Inferior parietal cortex (tissue), 1 donor: ENCODE data around the gene NBPF1.
"Not testable (repeated sequence)": the region's sequence is repeated elsewhere in the genome, so short reads cannot be mapped to it uniquely, and the experiment has no call there.

ENCODE experiments used
- DNase-seq: peaks from one replicate; pipeline ENCODE4 v3.0.0-alpha.2; 2016; ENCODE audit errors: extremely low spot score

NBPF1 gene

GRCh38 chr1:16545682-16546095 is 67.7 kb downstream of the NBPF1 start:
- DNase-seq: peak; percentile 25

DNA sequence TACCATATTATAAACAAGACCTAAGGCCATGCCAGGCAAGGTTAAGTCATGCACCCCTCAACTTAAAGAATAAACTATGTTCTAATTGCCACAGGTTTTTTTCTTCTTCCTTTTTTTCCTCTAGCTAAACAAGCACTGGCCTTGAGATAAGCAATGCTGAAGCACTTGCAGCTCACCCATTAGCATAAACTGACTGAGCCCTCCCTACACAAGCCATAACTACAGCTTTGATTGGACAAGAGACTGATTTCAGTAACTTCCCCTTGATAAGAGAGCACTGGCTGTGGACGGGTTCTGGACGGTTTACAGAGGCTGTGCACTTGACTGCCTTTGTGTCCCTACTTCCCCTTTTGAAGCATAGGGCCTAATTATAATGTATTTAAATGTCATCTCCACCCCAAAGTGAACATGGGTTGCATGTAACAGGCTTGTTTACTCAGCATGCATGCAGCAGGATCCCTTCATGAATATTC is 72.9 kb downstream of the NBPF1 start:
- DNase-seq: peak; percentile 6

- not testable (repeated sequence) for DNase-seq
These were observed 75.8 kb downstream of the NBPF1 start for GRCh38 chr1:16537528-16537927.

- not testable (repeated sequence) for DNase-seq
These were observed 76.6 kb downstream of the NBPF1 start for GRCh38 chr1:16536796-16537195.

DNA sequence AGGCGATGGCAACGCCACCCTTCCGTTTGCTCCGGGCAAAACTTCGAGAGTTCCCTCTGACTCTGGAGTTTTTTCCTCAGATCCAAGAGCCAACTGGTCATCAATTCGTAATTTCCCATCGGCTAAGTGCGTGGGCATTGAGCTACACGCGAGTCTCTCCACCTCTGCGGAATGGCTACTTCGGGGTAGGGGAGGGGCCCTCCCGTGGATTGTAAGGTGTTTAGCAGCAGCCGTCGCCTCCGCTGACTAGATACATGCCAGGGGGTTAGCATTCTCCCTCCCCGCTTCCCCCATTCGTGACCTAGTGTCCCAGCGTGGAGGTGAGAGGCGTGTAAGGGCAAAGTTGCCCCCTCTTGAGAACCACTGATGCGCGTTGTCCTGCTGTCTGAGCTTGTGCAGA is 77.5 kb downstream of the NBPF1 start:
- not testable (repeated sequence) for DNase-seq

DNA sequence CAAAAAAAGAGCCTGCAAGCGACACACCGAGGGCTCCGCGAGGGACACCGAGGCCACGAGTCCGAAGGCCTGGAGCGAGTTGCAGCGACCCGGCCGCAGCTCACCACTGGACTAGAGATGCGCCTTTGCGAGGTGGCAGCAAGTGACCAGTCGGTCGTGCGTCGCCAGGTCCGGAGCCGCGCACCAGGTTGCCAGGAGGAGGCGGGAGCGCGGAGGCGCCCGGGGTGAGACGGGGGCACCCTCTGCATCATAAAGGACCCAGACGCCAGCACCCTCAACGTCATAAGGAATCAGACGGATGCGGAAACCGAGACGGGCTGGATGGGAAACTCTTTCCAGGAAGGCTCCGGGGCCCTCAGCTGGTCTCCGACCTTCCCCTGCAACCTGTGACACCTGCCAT is 77.9 kb downstream of the NBPF1 start:
- not testable (repeated sequence) for DNase-seq

- DNase-seq: not testable (repeated sequence)
These were observed 78.4 kb downstream of the NBPF1 start for GRCh38 chr1:16534829-16535456.

DNA sequence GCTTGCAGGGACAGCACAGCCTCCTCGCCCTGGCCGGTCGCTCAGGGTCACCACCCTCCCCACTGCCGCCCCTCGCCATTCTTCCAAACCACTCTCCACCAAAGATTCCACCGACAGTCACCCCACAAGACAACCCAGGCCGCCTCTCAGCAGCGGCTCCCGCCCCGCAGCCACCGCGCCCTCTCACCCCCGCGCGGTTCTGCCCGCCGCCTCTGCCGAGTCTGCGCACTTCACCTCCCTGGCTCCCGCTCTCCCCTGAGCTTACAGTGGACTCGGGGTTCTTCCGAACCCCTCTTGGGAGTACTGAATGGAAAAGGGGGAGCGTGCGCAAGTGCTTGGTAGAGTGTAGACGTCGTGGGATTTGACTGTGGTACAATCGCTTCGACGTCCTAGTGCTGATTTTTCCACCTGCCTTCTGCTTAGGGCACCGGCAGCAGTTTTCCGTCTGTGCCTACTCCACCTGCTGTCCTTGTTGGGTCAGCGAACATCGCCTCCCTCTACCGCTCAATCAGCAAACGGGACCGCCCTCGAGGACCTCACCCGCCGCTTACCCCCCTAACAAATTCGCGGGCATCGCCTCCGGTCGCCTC is 79.0 kb downstream of the NBPF1 start:
- DNase-seq: not testable (repeated sequence)

- not testable (repeated sequence) for DNase-seq
These were observed 81.0 kb downstream of the NBPF1 start for GRCh38 chr1:16532235-16532991.

GRCh38 chr1:16528338-16528737 is 85.0 kb downstream of the NBPF1 start:
- not testable (repeated sequence) for DNase-seq

DNA sequence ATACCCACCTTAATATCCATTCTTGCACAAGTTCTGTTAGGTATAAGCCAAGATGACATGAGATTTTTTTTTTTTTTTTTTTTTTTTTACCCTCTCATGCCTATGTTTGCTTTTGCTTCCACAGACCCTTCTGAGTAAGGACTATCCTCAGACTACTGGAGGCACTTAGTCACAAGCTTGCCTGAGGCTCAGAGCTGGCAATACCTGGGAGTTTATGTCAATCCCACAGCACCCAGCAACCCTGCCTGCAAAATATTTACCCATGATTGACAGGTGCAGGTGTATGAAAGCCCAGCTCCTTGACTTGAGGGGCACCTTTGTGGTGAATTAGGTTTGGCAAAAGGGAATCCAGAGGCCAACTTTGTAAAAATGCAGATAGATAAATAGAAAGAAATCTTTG is 87.6 kb downstream of the NBPF1 start:
- DNase-seq: not testable (repeated sequence)

GRCh38 chr1:16521679-16522078 is 91.7 kb downstream of the NBPF1 start:
- DNase-seq: not testable (repeated sequence)

GRCh38 chr1:16521288-16521583 is 92.1 kb downstream of the NBPF1 start:
- DNase-seq: no peak

- not testable (repeated sequence) for DNase-seq
These were observed 92.7 kb downstream of the NBPF1 start for GRCh38 chr1:16520435-16521287.

GRCh38 chr1:16519255-16519951 is 94.0 kb downstream of the NBPF1 start:
- not testable (repeated sequence) for DNase-seq

DNA sequence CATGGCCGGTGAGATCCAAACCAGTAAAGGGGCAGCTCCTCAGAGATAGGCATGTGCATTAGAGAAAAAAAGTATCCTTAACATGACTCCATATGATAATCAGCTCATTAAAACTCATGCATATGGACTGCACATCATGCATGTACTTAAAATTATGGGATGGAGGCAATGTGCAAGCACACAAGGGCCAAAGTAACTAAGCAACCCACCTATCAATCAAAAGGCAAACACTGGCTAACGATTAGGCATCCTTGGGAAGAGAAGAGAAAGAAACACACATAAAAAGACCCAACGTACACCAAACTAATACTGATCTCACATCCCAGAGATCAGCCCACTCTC is 94.5 kb downstream of the NBPF1 start:
- DNase-seq: not testable (repeated sequence)

- DNase-seq: not testable (repeated sequence)
These were observed 96.5 kb downstream of the NBPF1 start for GRCh38 chr1:16516694-16517410.

- DNase-seq: peak; percentile 67
These were observed 99.0 kb downstream of the NBPF1 start, which contains the start of gene RNU1-1 for GRCh38 chr1:16514107-16515055. RNU1-1 (minus strand) TSS chr1:16514285.

GRCh38 chr1:16513412-16514106 is 99.8 kb downstream of the NBPF1 start:
- DNase-seq: peak; percentile 67
